Jurkat, Clone E6-1 (cell line): ENCODE data around the gene SPECC1L.
A peak's percentile ranks its signal among the peaks of the same experiment; 100 is the strongest.
"Not testable (repeated sequence)": the region's sequence is repeated elsewhere in the genome, so short reads cannot be mapped to it uniquely, and the experiment has no call there.

Source experiments
- DNase-seq: peaks from one replicate; pipeline ENCODE4 v3.0.0-alpha.2; 2011; ENCODE audit warnings: low read depth, low spot score
- H3K4me3 ChIP-seq: 2 replicates; pipeline ENCODE4 v1.5.1; 2011; ENCODE audit warnings: mild to moderate bottlenecking, low read length, control low read depth, moderate library complexity

The SPECC1L gene

DNA sequence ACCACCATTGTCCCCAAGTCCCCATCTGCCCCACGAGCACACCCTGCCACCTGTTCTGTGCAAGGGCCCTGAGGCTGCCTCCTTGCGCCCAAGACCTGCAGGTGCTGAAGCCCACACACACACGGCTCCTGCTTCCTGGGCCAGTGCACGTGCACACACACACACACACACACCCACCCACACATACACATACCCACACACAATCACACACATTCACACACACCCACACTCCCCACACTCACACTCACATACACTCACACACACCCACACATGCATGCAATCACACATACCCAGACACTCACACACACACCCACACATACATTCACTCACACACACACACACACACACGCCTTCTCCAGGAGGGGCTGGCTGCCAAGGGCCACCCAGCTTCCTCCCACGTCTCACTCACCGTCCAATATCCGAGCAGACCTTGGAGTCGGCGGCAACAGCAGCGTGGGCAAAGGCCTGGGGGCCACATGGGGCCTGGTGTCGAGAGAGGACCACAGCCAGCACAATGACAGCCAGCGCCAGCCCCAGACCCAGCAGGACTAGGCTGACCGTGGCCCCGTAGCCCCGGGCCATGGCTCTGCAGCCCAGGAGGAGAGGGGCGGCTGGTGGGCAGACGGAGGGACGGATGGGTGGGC is 26.4 kb upstream of the SPECC1L start:
- DNase-seq, result no peak
- H3K4me3 ChIP-seq, result no peak overlapping the region

DNA sequence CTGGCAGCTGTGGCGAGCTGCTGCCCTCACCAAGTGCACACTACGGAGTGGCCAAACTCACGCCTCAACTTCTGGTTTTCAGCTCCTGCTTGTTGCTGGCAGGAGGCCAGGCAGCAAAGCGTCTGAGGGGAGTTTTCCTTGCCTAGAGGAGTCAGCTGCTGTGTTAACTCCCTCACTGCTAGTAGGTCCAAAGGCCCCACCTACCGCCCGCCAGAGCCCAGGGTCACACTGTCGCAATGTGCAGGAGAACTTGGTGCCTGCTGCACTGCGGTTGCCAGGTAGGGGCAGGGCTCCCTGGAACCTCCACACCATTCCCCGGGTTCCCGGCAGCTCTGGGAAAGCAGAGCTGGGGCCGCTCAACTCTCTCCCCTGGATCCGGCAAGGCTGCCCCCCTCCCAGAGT is 25.6 kb upstream of the SPECC1L start, which contains the start of gene GGT5:
GGT5 (minus strand) TSS at position 53 of the 402 bp plus-strand sequence. CDS start 357 bp downstream, outside the sequence.
- not testable (repeated sequence) for H3K4me3 ChIP-seq, DNase-seq

DNA sequence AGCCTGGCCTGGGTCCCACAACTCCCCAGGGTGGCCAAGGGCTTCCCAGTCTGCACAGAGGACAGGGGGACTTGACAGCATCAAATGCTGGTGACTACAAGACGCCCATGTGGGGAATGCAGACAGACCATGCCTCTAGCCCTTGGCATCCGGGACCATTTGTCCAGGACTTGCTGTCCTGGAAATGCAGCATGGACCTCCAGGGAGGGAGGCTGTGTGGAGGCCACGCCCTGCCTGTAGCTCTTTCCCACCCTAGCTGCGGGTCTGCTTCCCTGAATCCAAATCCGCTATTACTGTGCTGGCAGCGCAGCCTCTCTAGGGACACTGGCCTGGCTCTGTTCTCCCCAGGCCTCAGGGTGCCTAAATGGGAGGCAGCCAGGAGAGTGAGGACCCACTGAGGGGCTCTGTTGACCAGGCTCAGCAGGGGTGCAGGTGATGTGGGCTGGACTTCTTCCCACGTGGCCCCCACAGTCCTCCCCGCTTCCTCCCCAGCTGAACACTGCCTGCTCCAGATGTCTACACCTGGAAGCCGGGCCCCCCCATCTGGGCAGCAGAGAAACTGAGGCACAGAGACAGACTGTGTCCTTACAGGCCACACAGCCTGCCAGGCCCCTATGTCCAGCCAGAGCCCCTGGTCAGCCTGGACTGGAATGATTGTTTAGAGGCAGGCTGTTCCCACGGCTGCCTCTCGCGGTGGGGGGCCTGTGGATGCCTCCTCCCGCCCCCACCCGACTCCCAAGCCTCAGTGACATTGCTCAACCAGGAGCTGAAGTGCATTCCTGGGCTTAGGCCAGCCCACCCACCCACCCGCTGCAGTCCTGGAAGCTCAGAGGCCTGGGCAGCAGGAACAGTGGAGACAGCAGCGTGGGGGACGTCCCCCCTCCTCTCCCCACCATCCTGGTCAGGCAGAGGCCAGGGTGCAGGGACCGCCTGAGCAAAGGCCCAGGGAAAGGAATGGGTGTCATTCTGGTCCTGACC is 24.8 kb upstream of the SPECC1L start:
- DNase-seq, H3K4me3 ChIP-seq: not testable (repeated sequence)

DNA sequence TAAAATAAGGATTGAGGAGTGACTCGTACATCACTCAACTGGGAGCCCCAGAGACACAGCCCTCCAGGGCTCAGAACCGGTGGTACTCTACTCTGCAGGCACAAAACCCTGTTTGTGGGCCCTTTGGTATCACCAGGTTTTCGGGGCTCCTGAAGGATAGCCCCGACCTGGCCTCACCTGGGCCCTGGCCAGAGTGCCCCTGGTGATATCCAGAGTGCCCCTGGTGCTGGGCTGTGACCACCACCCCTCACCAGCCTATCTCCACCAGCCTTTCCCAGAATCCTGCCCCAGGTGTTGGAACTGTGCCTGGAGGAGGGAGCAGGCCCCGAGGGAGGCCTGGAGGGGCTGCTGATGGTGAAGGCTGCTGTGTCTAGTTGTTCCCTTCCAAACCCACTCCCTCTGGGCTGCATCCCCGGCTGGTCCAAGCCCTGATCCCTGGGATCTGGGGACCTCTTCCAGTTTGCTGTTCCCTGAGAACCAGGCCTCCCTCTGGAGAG is 23.6 kb upstream of the SPECC1L start:
- no peak overlapping the region for H3K4me3 ChIP-seq
- DNase-seq, result no peak

DNA sequence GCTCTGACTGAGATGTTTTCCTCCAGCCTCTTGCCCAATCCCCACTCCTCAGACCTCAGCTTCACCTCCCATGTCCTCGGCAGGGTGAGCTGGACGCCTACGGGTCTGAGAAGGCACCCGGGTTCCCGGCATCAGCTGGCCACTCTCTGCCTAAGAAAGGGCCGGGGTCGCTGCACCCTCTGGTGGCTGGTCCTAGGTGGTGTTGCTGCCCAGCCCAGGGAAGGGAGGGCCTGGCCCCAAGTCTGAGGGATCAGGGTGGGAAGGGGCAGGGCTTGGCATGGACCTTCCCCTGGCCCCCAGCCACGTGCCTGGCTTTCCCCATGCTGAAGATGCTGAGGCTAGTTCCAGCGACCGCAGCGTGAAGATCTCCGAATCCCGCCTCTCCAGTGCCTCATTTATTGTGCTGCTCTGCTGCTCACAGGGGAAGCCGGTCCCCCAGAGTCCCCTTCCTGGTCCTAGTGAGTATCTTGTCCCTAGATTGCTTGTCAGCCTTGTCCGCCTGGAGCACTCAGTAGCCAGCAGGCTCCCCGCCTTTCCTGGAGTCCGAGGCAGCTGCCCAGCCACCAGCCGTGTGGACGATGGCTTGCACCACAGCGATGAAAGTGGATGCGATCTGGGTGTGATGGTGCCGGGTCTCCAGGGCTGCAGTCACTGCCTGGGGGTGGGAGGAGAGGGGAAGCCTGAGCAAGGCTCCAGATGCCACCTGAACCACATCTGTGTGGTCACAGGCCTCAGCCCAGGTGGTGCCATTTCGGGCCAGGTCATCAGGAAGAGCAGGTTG is 22.9 kb upstream of the SPECC1L start:
- no peak for DNase-seq
- H3K4me3 ChIP-seq, result no peak overlapping the region

DNA sequence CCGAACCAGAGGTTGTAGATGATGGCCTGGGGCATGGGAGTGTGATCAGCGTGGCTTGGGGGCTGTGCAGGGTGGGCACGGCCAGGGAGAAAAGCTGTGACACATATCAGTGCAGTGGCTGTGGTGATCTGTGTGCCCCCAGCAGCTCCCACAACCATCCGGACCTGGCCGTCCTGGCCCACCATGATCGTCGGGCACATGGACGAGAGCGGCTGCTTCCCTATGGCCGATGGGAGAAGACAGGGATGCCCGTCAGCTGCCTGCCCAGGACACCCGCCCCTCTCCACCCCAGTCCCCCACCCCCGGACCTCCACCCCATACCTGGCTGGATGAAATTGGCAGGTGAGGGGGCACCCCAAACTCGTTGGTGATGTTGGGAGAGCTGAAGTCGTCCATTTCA is 22.0 kb upstream of the SPECC1L start:
- H3K4me3 ChIP-seq, DNase-seq: not testable (repeated sequence)

DNA sequence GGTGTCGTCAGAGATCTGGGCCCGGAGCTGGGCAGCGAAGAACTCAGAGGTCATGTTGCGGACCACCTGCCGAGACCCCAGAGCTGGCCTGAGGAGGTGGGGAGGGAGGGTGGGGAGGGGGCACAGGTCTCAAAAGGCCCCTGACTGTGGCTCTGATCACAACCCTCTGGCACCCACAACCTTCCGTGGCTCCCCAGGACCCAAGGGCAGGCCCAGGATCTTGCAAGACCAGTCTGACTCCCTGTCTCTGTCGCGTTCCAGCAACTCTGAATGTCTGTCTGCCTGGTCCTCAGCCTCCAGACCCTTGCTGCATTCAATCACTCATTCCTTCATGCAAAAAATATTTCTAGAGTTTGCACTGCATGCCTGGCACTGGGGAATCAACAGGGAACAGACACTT is 21.2 kb upstream of the SPECC1L start:
- not testable (repeated sequence) for DNase-seq, H3K4me3 ChIP-seq

DNA sequence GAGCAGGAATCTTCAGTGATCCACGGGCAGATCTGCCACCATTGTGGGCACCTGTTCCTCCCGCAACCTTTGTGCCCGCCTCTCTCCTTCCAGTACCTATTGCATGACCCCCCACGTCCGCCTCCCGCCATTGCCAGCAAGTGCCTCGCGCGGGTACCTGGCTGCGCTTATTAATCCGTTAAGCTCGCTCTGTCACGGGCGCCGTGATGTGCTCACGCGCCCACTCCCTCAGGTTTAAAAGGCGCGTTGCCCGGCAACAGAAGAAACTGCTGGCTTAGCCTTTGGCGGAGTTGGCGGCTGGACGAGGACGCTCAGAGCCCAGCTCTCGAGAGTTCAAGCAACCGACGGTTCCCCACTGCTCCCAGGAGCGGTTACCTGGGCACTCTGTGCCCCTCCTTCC is 19.3 kb upstream of the SPECC1L start:
- H3K4me3 ChIP-seq, DNase-seq: not testable (repeated sequence)

DNA sequence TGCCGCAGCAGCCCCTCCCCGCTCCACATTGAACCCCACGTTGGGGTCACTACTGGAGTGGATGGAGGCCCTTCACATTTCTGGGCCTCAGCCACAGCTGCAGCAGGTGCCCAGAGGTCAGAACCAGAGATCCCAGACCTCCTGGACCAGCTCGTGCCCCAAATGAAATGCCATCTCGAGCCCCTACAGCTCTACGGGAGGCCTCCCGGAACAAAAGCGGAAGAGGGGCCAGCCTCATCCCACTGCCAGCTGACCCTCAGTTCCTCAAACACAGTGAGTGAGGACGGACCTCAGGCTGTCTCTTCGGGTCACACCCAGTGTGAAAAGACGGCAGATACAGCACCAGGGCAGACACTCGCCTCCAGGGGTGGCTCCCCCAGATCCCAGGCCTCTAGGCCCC is 17.5 kb upstream of the SPECC1L start:
- not testable (repeated sequence) for DNase-seq

DNA sequence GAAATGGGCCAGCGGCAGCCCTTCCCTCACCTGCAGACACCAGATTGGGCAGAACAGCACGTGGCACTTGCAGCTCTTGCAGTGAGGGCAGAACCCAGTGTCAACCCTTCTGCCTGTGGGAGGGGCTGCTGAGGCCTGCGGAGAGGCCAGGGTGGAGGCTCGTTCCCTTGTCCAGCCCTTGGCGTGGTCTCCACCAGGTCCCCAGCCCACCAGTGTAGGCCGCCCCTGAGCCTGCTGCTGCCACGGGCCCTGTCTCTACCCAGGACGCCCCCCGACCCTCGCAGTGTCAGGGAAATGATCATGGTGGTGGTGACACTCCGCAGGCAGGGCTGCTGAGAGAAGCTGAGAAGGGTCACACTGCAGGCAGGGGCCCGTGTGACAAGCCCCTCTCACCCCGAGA is 14.5 kb upstream of the SPECC1L start:
- not testable (repeated sequence) for H3K4me3 ChIP-seq, DNase-seq

More for the DNA sequence above, 17.5 kb upstream of the SPECC1L start:
- H3K4me3 ChIP-seq, result not testable (repeated sequence)

DNA sequence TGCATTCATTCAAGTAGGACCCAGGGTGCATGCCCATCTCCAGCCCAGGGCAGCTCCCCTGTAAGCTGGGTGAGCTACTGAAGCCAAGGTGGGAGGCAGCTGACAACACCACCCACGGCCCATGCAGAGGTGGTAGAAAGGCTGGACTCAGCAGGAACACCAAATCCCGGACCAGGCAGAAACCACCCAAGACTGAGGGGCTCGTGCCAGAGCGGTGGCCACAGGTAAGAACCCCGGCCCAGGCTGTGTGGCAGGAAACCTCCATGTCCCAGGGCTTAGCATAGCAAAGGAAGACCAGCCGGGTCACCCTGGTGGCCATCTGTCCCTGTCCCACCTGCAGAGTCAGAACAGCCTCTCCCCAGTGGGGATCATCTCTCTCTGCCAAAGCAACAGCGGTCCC is 13.9 kb upstream of the SPECC1L start:
- H3K4me3 ChIP-seq, DNase-seq: not testable (repeated sequence)

DNA sequence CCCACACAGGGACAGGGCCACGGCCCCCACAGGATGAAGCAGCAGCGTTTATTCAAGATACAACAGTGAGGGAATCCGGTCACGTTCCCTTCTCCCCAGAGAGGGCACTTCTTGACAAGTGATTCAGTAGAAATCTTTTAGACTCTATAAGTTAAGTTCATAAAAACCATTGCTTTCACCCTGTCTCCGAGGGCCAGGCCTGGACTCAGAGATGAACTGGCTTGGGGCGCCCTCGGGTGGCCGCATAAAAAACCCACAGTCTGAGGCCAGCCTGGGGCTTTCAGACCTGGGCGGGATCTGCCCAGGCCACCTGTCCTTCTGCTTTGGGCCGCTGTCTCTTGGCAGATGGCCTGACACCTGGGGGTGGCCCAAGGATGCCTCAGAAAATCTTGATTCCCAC is 11.2 kb upstream of the SPECC1L start:
- peak; percentile 51 for DNase-seq
- not testable (repeated sequence) for H3K4me3 ChIP-seq

DNA sequence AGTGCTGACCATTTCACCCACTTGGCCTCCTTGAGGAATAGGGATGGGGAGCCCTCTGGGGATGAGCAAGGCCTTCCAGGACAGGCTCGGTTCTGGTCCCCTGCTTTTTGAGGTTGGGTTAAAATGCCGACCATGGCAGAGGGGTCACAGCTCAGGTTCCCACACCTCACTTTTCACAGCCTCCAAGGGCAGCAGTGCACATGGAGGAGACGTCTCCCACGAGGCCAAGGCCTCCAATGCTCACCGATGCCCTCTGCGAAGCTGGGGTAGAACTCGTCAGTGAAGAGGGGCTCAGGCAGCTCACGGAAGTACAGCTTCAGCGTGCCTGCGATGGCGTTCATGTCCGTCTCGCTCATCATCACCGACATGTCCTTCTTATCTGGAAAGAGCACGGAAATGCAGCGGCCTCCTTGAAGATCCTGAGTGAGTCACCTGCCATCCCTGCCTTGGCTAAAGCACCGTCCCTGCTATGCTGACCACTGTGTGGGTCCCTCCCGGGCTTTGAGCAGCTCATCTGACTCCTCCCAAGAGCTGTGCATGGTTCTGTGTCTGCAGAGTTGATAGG is 8.4 kb upstream of the SPECC1L start:
- not testable (repeated sequence) for H3K4me3 ChIP-seq, DNase-seq

DNA sequence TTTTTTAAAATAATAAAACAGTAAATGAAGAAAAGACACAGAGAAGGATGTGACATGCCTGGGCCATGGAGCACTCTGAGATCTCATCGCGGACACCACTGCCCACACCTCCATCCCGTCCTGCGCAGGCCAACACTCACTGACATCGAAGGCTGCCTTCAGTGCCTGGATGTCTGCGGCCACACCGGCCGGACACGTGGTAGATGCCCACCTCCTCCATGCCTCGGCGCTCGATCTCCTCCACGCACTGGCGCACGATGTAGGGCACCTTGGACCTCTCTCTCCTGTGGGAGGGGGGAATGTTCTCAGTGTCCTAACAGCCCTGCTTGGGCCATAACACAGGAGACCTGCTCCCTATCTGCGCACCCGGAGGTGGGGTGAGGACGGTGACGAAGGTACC is 7.2 kb upstream of the SPECC1L start:
- H3K4me3 ChIP-seq, DNase-seq: not testable (repeated sequence)

DNA sequence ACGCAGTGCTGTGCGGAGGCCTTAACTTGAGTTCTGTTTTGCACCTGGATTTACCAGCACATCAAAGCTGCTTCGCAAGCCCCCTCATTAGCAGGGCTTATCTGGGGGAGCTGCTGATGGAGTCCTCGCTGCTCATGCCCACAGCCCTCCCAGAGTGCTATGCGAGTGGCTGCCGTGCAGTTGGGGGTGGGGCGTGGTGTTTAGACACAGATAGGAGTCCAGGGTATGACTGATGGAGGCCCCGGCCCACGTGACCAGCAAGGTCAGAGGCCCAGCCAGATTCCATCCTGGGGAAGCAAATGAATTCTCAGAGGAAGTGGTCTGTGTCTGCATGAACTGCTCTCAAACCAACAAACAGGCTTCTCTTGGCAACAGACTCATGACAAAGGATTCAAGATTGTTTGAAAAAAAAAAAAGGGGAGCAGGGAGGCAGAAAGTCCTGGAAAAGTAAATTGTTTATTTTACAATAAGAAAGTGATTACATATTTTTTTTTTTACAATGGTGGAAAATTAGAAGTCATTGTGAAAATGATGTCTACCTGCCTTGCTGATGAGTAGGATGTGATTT is 6.2 kb upstream of the SPECC1L start:
- H3K4me3 ChIP-seq, DNase-seq: not testable (repeated sequence)

DNA sequence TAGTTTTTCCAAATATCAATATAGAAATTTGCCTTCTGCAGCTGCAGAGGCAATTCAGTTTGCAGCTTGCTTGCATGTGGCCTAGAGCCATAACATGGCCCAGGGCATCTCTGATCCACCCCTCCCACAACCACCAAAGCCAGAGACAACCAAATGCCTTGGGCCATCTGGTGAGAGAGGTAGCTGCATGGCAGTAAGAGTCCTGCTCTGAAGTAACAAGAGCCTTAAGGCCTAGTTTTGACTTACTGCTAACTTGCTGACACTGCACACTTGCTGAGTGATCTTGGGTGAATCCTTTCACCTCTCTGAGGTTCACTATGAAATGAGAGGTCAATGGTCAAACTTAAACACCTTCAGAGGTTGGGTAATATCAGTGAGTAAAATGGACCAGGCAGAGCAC is 4.9 kb upstream of the SPECC1L start:
- DNase-seq, result no peak
- H3K4me3 ChIP-seq, result no peak overlapping the region

DNA sequence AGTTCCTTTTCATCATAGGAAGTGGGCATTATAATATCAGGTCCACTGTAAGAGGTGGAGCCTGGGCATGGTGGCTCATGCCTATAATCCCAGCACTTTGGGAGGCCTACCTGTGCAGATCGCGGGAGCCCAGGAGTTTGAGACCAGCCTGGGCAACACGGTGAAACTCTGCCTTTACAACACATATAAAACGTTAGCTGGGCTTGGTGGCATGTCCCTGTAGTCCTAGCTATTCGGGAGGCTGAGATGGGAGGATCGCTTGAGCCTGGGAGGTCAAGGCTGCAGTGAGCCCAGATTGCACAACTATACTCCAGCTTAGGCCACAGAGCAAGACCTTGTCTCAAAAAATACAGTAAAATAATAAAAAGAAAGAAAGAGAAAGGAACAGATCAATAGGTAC is 4.1 kb upstream of the SPECC1L start:
- not testable (repeated sequence) for H3K4me3 ChIP-seq, DNase-seq

DNA sequence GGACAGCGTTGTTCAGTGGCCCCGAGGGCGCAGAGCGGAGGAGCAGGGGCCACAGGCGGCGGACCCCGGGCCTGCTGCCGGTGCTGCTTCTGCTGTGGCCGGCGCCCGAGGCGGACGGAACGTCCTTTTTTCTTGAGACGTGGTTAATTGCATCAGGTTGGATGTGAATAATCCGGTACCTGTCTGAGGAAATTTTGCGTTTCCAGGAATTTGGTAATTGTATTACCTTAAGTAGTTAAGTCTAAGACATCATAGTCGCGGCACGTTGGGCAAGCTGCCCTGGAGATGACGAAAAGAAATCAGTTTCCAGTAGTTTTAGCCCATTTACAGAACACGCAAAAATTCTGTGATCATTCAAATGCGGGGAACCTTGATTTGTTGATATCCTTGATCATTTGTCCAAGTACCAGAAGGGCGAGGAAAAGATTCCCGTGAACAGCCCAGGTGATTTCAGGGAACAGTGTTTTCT is 789 bp downstream of the SPECC1L start:
- peak overlapping the region; percentile 93 for H3K4me3 ChIP-seq
- DNase-seq, result no peak
